H1 (cell line): Measurements from ENCODE around the gene INHBB. TPM values are rescaled to one million over a fixed set of nuclear protein-coding genes. Genes with fewer than 3 reads are reported as not detected.

Experiments used
- CTCF ChIA-PET: fragments of 300-600 bp; sonication (Branson Sonifier 250); formaldehyde crosslinking; loops from one replicate; lab custom pipeline; 2021; ENCODE audit not compliant: partially characterized antibody; lab: Charles Lee
- POLR2A ChIA-PET: fragments of 300-600 bp; sonication (Branson Sonifier 250); formaldehyde crosslinking; loops from one replicate; lab custom pipeline; 2021; ENCODE audit warnings: inconsistent platforms; ENCODE audit not compliant: partially characterized antibody; lab: Charles Lee
- DNase-seq, 2 experiments: peaks; one replicate each; pipeline versions ENCODE4 v3.0.0 to v3.0.0-alpha.2; 2010 to 2022; ENCODE audit warnings: low spot score in 2 of 2, low read depth in 1 of 2, mixed read lengths in 1 of 2
- FAIRE-seq: peaks from 2 replicates; lab custom pipeline; 2011; peaks lifted over from hg19 to GRCh38; lab: Jason Lieb, UNC
- H2AFZ ChIP-seq: 2 replicates; pipeline ENCODE4 v1.8.1; 2012; ENCODE audit warnings: low read length, inconsistent platforms
- H2AK5ac ChIP-seq: 2 replicates; pipeline ENCODE4 v1.6.1; 2013; ENCODE audit warnings: low read depth, low read length
- H2BK120ac ChIP-seq: replicated peaks from 2 replicates; pipeline ENCODE3; 2013; ENCODE audit warnings: low read depth, low read length, inconsistent platforms
- H2BK12ac ChIP-seq: 2 replicates; pipeline ENCODE4 v1.6.1; 2013; ENCODE audit warnings: low read depth, low read length
- H2BK15ac ChIP-seq: 2 replicates; pipeline ENCODE4 v1.6.1; 2013; ENCODE audit warnings: low read length
- H2BK20ac ChIP-seq: 2 replicates; pipeline ENCODE4 v1.6.1; 2013; ENCODE audit warnings: low read length
- H2BK5ac ChIP-seq: 2 replicates; pipeline ENCODE4 v1.6.1; 2013; ENCODE audit warnings: low read depth, low read length
- H3K14ac ChIP-seq: 2 replicates; pipeline ENCODE4 v1.6.1; 2013; ENCODE audit warnings: inconsistent platforms; ENCODE audit not compliant: insufficient read length
- H3K18ac ChIP-seq: 2 replicates; pipeline ENCODE4 v1.6.1; 2013; ENCODE audit warnings: low read length; ENCODE audit errors: extremely low read depth
- H3K23ac ChIP-seq: 2 replicates; pipeline ENCODE4 v1.6.1; 2013; ENCODE audit warnings: inconsistent platforms; ENCODE audit not compliant: insufficient read length
- H3K23me2 ChIP-seq: 2 replicates; pipeline ENCODE4 v1.6.1; 2013; ENCODE audit warnings: low read depth, low read length
- H3K27ac ChIP-seq: 2 replicates; pipeline ENCODE4 v1.6.1; 2011; ENCODE audit warnings: low read depth, low read length, inconsistent platforms
- H3K27me3 ChIP-seq, 4 experiments: replicated peaks in 1 of 4; 1 replicate in 1 of 4; 2 replicates in 3 of 4; pipeline versions ENCODE4 v1.6.1 to v1.8.1; 2011 to 2013; ENCODE audit warnings: low read length in 3 of 4, mild to moderate bottlenecking in 3 of 4, inconsistent platforms in 2 of 4, mixed read lengths in 2 of 4, moderate library complexity in 1 of 4; ENCODE audit not compliant: control insufficient read depth in 3 of 4, insufficient read depth in 3 of 4; ENCODE audit errors: extremely low read depth in 1 of 4
- H3K36me3 ChIP-seq, 4 experiments: 2 replicates each; pipeline versions ENCODE4 v1.6.1 to v1.8.1; 2011 to 2013; ENCODE audit warnings: mild to moderate bottlenecking in 4 of 4, low read length in 3 of 4, moderate library complexity in 2 of 4, control low read depth in 1 of 4, inconsistent platforms in 1 of 4; ENCODE audit not compliant: insufficient read depth in 4 of 4, control insufficient read depth in 2 of 4
- H3K4ac ChIP-seq: replicated peaks from 2 replicates; pipeline ENCODE3; 2013; ENCODE audit warnings: low read length, low read depth, mixed read lengths, inconsistent platforms; ENCODE audit not compliant: insufficient read length
- H3K4me1 ChIP-seq, 4 experiments: replicated peaks in 1 of 4; 1 replicate in 1 of 4; 2 replicates in 3 of 4; pipeline versions ENCODE4 v1.6.1 to v1.8.1; 2011 to 2013; ENCODE audit warnings: low read length in 3 of 4, inconsistent platforms in 2 of 4, mixed read lengths in 1 of 4; ENCODE audit not compliant: insufficient read depth in 4 of 4, control insufficient read depth in 3 of 4
- H3K4me2 ChIP-seq, 2 experiments: 2 replicates each; pipeline versions ENCODE4 v1.6.1 to v1.8.1; 2011 to 2013; ENCODE audit warnings: low read depth in 2 of 2, low read length in 2 of 2, control low read depth in 1 of 2, inconsistent platforms in 1 of 2, mild to moderate bottlenecking in 1 of 2; ENCODE audit not compliant: insufficient read depth in 1 of 2
- H3K4me3 ChIP-seq, 4 experiments: fragments of 200-600, 300-600 bp in 1 of 4; sonication (generic), shearing (Covaris generic), sonication (Bioruptor Twin) in 1 of 4; 2 replicates each; pipeline versions ENCODE4 v1.5.1 to v1.8.1; 2011 to 2016; ENCODE audit warnings: low read length in 4 of 4, low read depth in 3 of 4, control low read depth in 2 of 4, inconsistent platforms in 2 of 4, mild to moderate bottlenecking in 2 of 4, mixed read lengths in 1 of 4, moderate library complexity in 1 of 4; ENCODE audit not compliant: insufficient read depth in 2 of 4; ENCODE audit errors: extremely low read depth in 1 of 4
- H3K56ac ChIP-seq: replicated peaks from 2 replicates; pipeline ENCODE3; 2013; ENCODE audit warnings: low read depth, mild to moderate bottlenecking, mixed read lengths, low read length, inconsistent platforms; ENCODE audit not compliant: insufficient read length
- H3K79me1 ChIP-seq: 2 replicates; pipeline ENCODE4 v1.6.1; 2013; ENCODE audit warnings: low read depth, low read length, control low read depth
- H3K79me2 ChIP-seq, 2 experiments: 2 replicates each; pipeline versions ENCODE4 v1.6.1 to v1.8.1; 2012 to 2013; ENCODE audit warnings: low read length in 2 of 2, mild to moderate bottlenecking in 2 of 2, inconsistent platforms in 1 of 2; ENCODE audit not compliant: insufficient read depth in 2 of 2, control insufficient read depth in 1 of 2
- H3K9ac ChIP-seq, 4 experiments: replicated peaks in 1 of 4; 1 replicate in 1 of 4; 2 replicates in 3 of 4; pipeline versions ENCODE4 v1.6.1 to v1.8.1; 2011 to 2013; ENCODE audit warnings: low read depth in 3 of 4, low read length in 3 of 4, control low read depth in 2 of 4, mild to moderate bottlenecking in 2 of 4, moderate library complexity in 2 of 4, inconsistent platforms in 1 of 4; ENCODE audit errors: extremely low read depth in 1 of 4
- H3K9me3 ChIP-seq, 2 experiments: 2 replicates each; pipeline versions ENCODE4 v1.6.1 to v1.8.1; 2012 to 2013; ENCODE audit warnings: mild to moderate bottlenecking in 2 of 2, moderate library complexity in 2 of 2, control low read depth in 1 of 2, inconsistent platforms in 1 of 2, low read depth in 1 of 2, low read length in 1 of 2, mixed read lengths in 1 of 2; ENCODE audit not compliant: insufficient read depth in 2 of 2
- H4K20me1 ChIP-seq, 2 experiments: replicated peaks in 1 of 2; 2 replicates each; pipeline versions ENCODE3 to v1.8.1; 2011 to 2013; ENCODE audit warnings: inconsistent platforms in 2 of 2, low read length in 2 of 2, mild to moderate bottlenecking in 1 of 2; ENCODE audit not compliant: insufficient read depth in 2 of 2, control insufficient read depth in 1 of 2
- H4K5ac ChIP-seq: 2 replicates; pipeline ENCODE4 v1.6.1; 2013; ENCODE audit warnings: low read length, low read depth, mixed read lengths, inconsistent platforms; ENCODE audit not compliant: insufficient read length
- H4K8ac ChIP-seq: 2 replicates; pipeline ENCODE4 v1.8.0; 2013; ENCODE audit warnings: mild to moderate bottlenecking, moderate library complexity, low read length, inconsistent platforms; ENCODE audit not compliant: insufficient read depth; ENCODE audit errors: extremely low read depth
- H4K91ac ChIP-seq: replicated peaks from 2 replicates; pipeline ENCODE3; 2013; ENCODE audit warnings: low read length, mixed read lengths, inconsistent platforms; ENCODE audit not compliant: insufficient read length
- BRCA1 ChIP-seq: IDR thresholded peaks from 2 replicates; pipeline ENCODE4 v1.6.1; 2012; ENCODE audit warnings: low read depth, low read length, improper control_type of control experiment
- CBX5 ChIP-seq: fragments of 300-800, 300-1000 bp; sonication (generic); IDR thresholded peaks from 2 replicates; pipeline ENCODE4 v1.7.1; 2016; ENCODE audit warnings: antibody characterized with exemption, low read length, low read depth
- CBX8 ChIP-seq: fragments of 300-800, 300-1000 bp; sonication (generic); IDR thresholded peaks from 2 replicates; pipeline ENCODE4 v1.7.1; 2016; ENCODE audit warnings: low read depth, low read length, borderline replicate concordance
- CREB1 ChIP-seq: IDR thresholded peaks from 2 replicates; pipeline ENCODE4 v1.6.1; 2012; ENCODE audit warnings: inconsistent platforms
- EGR1 ChIP-seq: IDR thresholded peaks from 2 replicates; pipeline ENCODE4 v1.6.1; 2011; ENCODE audit warnings: low read depth, low read length, borderline replicate concordance
- KDM1A ChIP-seq: fragments of 200-600, 300-600 bp; sonication (generic); IDR thresholded peaks from 2 replicates; pipeline ENCODE4 v1.7.1; 2016; ENCODE audit warnings: mild to moderate bottlenecking, low read length, borderline replicate concordance
- MAFK ChIP-seq: IDR thresholded peaks from 2 replicates; pipeline ENCODE4 v1.6.1; 2012; ENCODE audit warnings: low read depth, mild to moderate bottlenecking, improper control_type of control experiment, low read length
- RBBP5 ChIP-seq: IDR thresholded peaks from 2 replicates; pipeline ENCODE4 v1.7.1; 2012; ENCODE audit warnings: low read depth, mild to moderate bottlenecking, inconsistent platforms, low read length, moderate library complexity, borderline replicate concordance
- SIN3A ChIP-seq, 2 experiments: IDR thresholded peaks in 1 of 2; conservative IDR thresholded peaks in 1 of 2; 2 replicates each; pipeline ENCODE4 v1.6.1; 2011 to 2012; ENCODE audit warnings: low read length in 2 of 2, improper control_type of control experiment in 1 of 2, low read depth in 1 of 2, mild to moderate bottlenecking in 1 of 2
- SIRT6 ChIP-seq: IDR thresholded peaks from one replicate; pipeline ENCODE4 v1.7.1; 2012; ENCODE audit warnings: low read length, inconsistent platforms
- SP4 ChIP-seq: IDR thresholded peaks from 2 replicates; pipeline ENCODE4 v1.6.1; 2012; ENCODE audit warnings: low read length, inconsistent platforms
- SUZ12 ChIP-seq: fragments of 200-600 bp; sonication (generic); IDR thresholded peaks from 2 replicates; pipeline ENCODE4 v1.6.1; 2012; ENCODE audit warnings: mild to moderate bottlenecking, inconsistent platforms, low read length, moderate library complexity, mixed read lengths
- WGBS, 2 experiments: shearing (Covaris generic) in 1 of 2; methylation state at CpG; one replicate each; pipeline versions ENCODE4 v1.1.6 to v1.1.7; 2013 to 2015; ENCODE audit warnings: low lambda C conversion rate in 2 of 2, mixed read lengths in 2 of 2, inconsistent platforms in 1 of 2, low coverage in 1 of 2, missing lambda C conversion rate in 1 of 2; ENCODE audit not compliant: insufficient replicate concordance in 2 of 2, insufficient coverage in 1 of 2, insufficient read length in 1 of 2; ENCODE audit errors: extremely low coverage in 1 of 2, missing lambda C conversion rate in 1 of 2; 5-methylcytosine and 5-hydroxymethylcytosine counted together
- polyA plus RNA-seq, 7 experiments: library from polyadenylated mRNA; depleted of rRNA in 3 of 7; stranded (reverse) in 5 of 7; unstranded in 2 of 7; fragments of >200 nt in 5 of 7; fragments of 200-250 nt in 2 of 7; gene quantifications; 1 replicate in 5 of 7; 2 replicates in 1 of 7; 4 replicates in 1 of 7; pipeline versions ENCODE4 v1.2.1 to v1.2.3, GENCODE V29; 2011 to 2013; ENCODE audit warnings: missing spikeins in 2 of 7, mixed read lengths in 2 of 7
- total RNA-seq: library from RNA; stranded (reverse); fragmentation: NEBNext Ultra II Directional; extraction: Animal tissue kit (Norgen Biotek cat#: 25700); gene quantifications from 2 replicates; pipeline ENCODE4 v1.2.1, GENCODE V29; 2021

Gene INHBB
- total and polyA plus RNA-seq, 2 of the 8 experiments (the other 6 are each of a cell fraction or from before 2014, with no cell fraction given), result 0.30 to 0.32 TPM

GRCh38 chr2:120312860-120313694, 32.9 kb upstream of the INHBB start:
- Histone ChIP-seq H2BK15ac (no peak overlapping the region), H3K23ac (no peak overlapping the region), H2BK20ac (no peak overlapping the region), H3K4me3 (peak overlapping the region in 3 of 4 experiments; percentile 11 to 51 (median 25); a peak in 4 of 8 replicates), H4K5ac (no peak overlapping the region), H3K56ac (no peak overlapping the region), H4K8ac (no peak overlapping the region), H3K9ac (no peak overlapping the region), H3K9me3 (no peaks in the 10 kb centered on the region), H4K91ac (no peak overlapping the region), H2BK12ac (no peak overlapping the region), H4K20me1 (peaks cover 0 to 4% of the 10 kb centered on the region in 2 experiments), H2BK120ac (no peak overlapping the region), H2AFZ (peak overlapping the region; percentile 47; the same call in 1 of the 2 replicates), H3K27me3 (peaks cover 4 to 55% (median 40%) of the 10 kb centered on the region in 4 experiments), H3K4me2 (peak overlapping the region; percentile 26 to 72), H2AK5ac (no peak overlapping the region), H3K79me2 (no peaks in the 10 kb centered on the region), H3K4me1 (peaks cover 1 to 3% (median 2%) of the 10 kb centered on the region in 4 experiments; a peak in 5 of 7 replicates), H2BK5ac (no peak overlapping the region), H3K18ac (no peak overlapping the region), H3K23me2 (no peaks in the 10 kb centered on the region), H3K36me3 (no peaks in the 10 kb centered on the region), H3K14ac (no peak overlapping the region), H3K4ac (no peak overlapping the region), H3K27ac (no peak overlapping the region), H3K79me1 (no peaks in the 10 kb centered on the region)
- DNase-seq (peak; percentile 31 to 86), FAIRE-seq (no peak)
- 21% methylated on average over 38 of the region's 38 CpGs; no CpG with 5 or more reads in 1 of the 2 experiments for WGBS, 2 experiments
- POLR2A ChIA-PET, result interaction anchor here (1.1 to 1.7 kb wide), 2 partner anchors 61 to 178 kb away, joined by 4 read pairs; partner anchors contain the start of gene RALB
- CTCF ChIA-PET, result interaction anchor here (0.6 to 4.7 kb wide), 48 partner anchors 10 to 610 kb away, joined by 3 to 48 read pairs (median 5); partner anchors contain the start of gene RALB
- peak; percentile 29; the same call in 1 of the 2 replicates for TF ChIP-seq SUZ12
- no peak for TF ChIP-seq RBBP5
- TF ChIP-seq SP4, result no peak
- TF ChIP-seq SIRT6, result no peak
- 0 out of 4 replicates have a peak, but pooled peaks of 1 of the 2 experiments have one; percentile 37 for TF ChIP-seq SIN3A (conservative IDR thresholded peaks at IDR 0.05 in 1 of 2, IDR thresholded peaks at IDR 0.05 in 1 of 2; ENCODE audit: low read depth in 1 of 2, low read length in 2 of 2)
- no peak for TF ChIP-seq EGR1
- TF ChIP-seq CBX5, result no peak
- TF ChIP-seq CREB1, result 0 out of 2 replicates have a peak, but pooled peaks have one; percentile 21
- no peak for TF ChIP-seq BRCA1
- TF ChIP-seq MAFK, result no peak
- no peak for TF ChIP-seq CBX8
- TF ChIP-seq KDM1A, result no peak
